CD4-positive, alpha-beta T cell treated with Interleukin-12 subunit alpha and Interleukin-12 subunit beta, for 1 hour (primary cell): ENCODE results near the gene NEK8.
"Not testable (repeated sequence)": the region's sequence is repeated elsewhere in the genome, so short reads cannot be mapped to it uniquely, and the experiment has no call there.

Experiments
- DNase-seq: peaks from one replicate; pipeline ENCODE4 v3.0.0-alpha.2; 2020

NEK8 gene

DNA sequence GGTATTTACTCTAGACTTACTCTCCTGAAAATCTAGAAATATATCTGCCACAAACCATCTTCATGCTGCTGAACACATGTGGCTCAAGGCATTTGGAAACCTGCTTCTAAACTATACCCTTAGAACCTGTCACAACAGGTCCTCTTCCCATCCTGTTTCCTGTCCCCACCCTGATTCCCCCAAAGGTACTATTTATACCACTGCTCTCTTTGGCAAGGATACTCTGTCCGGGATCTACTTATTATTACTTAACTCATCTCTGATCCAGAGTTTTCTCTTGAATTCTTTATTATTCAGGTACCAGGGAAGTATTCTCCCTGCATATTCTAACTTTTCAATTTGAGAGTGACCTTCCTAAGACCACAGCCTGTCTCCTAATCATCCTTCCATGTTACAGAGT lies 48.6 kb downstream of the NEK8 start:
- DNase-seq = no peak

DNA sequence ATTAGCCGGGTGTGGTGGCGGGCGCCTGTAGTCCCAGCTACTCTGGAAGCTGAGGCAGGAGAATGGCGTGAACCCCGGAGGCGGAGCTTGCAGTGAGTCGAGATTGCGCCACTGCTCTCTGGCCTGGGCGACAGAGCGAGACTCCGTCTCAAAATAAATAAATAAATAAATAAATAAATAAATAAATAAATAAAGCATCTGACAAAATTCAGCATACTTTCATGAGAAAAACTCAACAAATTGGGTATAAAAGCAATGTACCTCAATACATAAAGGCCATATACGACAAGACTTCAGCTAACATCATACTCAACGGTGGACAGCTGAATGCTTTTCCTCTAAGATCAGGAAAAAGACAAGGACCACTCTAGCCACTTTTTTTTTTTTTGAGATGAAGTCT lies 51.0 kb downstream of the NEK8 start:
- DNase-seq = not testable (repeated sequence)

DNA sequence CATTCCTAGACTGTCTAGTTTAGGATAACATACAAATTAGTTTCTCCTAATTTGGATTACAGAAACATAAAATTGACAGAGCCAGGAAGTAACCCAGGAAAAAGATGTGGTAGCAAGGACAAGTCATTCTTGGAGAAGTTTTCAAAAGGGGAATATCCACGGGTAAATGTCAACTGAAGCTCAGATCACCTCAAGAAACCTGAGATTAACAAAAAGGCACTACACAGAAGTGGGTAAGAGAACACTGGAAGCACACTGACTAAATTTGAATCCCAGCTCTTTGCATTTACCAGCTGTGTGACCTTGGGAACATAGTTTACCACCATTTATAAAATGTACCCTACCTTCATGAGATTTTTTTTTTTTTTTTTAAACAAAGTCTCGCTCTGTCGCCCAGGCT lies 54.6 kb downstream of the NEK8 start:
- DNase-seq = no peak

DNA sequence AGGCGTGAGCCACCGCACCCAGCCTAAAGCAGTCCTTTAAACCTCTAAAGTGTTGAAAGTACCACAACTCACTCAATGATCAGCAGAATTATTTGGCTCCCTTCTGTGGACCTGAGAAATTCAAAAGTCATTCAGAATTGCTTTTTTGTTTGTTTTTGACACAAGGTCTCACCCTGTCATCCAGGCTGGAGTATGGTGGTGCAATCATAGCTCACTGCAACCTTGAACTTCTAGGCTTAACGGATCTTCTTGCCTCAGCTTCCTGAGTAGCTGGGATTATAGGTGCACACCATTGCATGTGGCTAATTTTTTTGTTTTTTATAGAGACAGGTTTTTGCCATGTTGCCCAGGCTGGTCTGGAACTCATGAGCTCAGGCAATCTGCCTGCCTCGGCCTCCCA lies 59.5 kb downstream of the NEK8 start:
- no peak for DNase-seq
